Muscle layer of duodenum (tissue), 2 donors: ENCODE results near the gene EHD1.

Source experiments
- H3K27ac ChIP-seq: one replicate; pipeline ENCODE4 v1.7.0; 2013; ENCODE audit warnings: mild to moderate bottlenecking, low read length
- H3K27me3 ChIP-seq: one replicate; pipeline ENCODE4 v1.7.0; 2013; ENCODE audit warnings: low read depth, mild to moderate bottlenecking, control low read depth, low read length
- H3K36me3 ChIP-seq, 2 donors: one replicate each; pipeline ENCODE4 v1.7.0; 2013; ENCODE audit warnings: low read length in 2 of 2, control low read depth in 1 of 2, mild to moderate bottlenecking in 1 of 2; ENCODE audit not compliant: insufficient read depth in 2 of 2, control insufficient read depth in 1 of 2
- H3K4me1 ChIP-seq, 2 donors: one replicate each; pipeline ENCODE4 v1.7.0; 2013; ENCODE audit warnings: low read length in 2 of 2, mild to moderate bottlenecking in 2 of 2, control low read depth in 1 of 2, moderate library complexity in 1 of 2; ENCODE audit not compliant: insufficient read depth in 2 of 2, control insufficient read depth in 1 of 2
- H3K4me3 ChIP-seq, 2 donors: one replicate each; pipeline ENCODE4 v1.7.0; 2013; ENCODE audit warnings: low read length in 2 of 2, low read depth in 1 of 2, mild to moderate bottlenecking in 1 of 2
- H3K9me3 ChIP-seq, 2 donors: one replicate each; pipeline ENCODE4 v1.7.0; 2013; ENCODE audit warnings: low read length in 2 of 2, control low read depth in 1 of 2, mild to moderate bottlenecking in 1 of 2; ENCODE audit not compliant: control insufficient read depth in 1 of 2
- donor health status: healthy.

Gene EHD1

DNA sequence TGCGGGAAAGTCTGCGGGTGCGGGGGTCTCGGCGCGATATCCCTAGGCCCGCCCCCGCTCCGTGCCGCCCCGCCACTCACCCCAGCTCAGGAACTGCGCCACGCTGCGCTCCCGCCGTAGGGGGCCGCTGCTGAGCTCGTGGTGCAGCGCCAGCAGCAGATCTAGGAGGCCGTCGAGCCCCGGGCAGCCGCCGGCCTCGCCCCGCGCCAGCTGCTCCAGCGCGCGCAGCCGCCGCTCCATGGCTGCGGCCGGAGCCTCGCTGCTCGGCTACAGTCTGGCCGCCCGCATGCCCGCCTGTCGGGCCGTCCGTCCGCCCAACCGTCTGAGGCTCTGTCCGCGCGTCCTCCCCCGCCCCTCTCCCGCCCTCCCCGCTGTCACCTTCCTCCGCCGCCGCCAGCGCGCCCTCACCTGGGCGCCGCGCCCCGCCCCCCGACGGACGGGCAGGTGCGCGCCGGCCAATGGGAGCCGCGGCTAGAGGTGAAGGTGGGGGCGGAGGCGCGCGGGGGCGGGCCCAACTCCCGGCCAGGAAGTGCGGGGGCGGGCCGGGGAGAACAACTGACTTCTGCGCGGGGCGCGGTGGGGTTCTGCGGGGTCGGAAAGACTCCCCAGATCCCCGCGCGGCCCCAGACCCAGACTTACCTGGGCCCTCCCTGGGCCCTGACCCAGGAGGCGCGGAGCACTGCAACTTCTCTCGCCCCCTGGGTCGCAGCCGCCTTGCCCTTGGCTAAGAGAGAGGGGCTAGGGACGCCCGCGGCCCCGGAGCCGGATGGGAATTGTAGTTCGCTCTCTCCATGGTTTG is 33.9 kb downstream of the EHD1 start, which contains the start of gene CDC42BPG:
Gene CDC42BPG (minus strand): TSS at position 324 of the 799 bp plus-strand sequence. CDS start 84 bp downstream, at position 240.
- peaks cover 10 to 19% of the 10 kb centered on the region in 2 donors for H3K4me1 ChIP-seq
- peak within 1 kb of the TSS; percentile 48 to 54 for H3K4me3 ChIP-seq
- no peaks in the 10 kb centered on the region for H3K9me3 ChIP-seq
- peak within 1 kb of the TSS; percentile 45 for H3K27ac ChIP-seq
- no peaks in the 10 kb centered on the region for H3K36me3 ChIP-seq
- no peaks in the 10 kb centered on the region for H3K27me3 ChIP-seq

DNA sequence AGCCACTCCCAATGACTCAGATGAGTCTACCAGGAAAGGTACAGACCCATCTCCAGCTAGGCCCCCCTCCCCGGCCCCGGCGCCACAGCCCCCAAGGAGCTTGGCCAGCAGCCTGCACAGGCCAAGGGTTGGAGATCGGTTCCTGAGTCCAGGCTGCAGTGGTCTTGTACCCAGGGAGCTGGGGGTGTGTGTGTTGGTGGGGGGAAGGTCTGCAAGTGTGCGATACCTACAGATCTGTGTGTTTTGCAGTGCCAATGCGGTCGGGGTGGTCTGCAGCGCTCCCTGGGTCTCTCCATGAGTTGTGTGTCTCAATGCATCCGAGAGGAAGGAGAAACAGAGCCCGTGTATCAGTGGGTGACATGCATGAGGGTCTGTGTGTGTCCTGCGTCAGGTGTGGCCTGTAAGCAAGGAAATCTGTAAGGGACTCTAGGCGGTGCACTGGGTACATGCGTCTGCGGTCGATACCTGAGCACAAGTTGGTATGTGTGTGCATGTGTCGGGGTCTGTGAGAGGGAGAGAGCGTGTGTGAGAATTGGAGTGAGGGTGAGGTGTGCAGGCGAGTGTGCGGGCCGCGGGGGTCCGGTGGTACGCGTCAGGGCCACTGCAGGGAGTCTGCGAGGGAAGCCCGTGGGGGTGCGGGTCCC is 34.6 kb downstream of the EHD1 start:
- peak overlapping the region; percentile 45 for H3K27ac ChIP-seq
- H3K27me3 ChIP-seq: no peaks in the 10 kb centered on the region
- H3K4me1 ChIP-seq: peaks cover 10 to 19% of the 10 kb centered on the region in 2 donors
- H3K36me3 ChIP-seq: no peaks in the 10 kb centered on the region
- peak overlapping the region; percentile 48 to 54 for H3K4me3 ChIP-seq
- no peaks in the 10 kb centered on the region for H3K9me3 ChIP-seq

DNA sequence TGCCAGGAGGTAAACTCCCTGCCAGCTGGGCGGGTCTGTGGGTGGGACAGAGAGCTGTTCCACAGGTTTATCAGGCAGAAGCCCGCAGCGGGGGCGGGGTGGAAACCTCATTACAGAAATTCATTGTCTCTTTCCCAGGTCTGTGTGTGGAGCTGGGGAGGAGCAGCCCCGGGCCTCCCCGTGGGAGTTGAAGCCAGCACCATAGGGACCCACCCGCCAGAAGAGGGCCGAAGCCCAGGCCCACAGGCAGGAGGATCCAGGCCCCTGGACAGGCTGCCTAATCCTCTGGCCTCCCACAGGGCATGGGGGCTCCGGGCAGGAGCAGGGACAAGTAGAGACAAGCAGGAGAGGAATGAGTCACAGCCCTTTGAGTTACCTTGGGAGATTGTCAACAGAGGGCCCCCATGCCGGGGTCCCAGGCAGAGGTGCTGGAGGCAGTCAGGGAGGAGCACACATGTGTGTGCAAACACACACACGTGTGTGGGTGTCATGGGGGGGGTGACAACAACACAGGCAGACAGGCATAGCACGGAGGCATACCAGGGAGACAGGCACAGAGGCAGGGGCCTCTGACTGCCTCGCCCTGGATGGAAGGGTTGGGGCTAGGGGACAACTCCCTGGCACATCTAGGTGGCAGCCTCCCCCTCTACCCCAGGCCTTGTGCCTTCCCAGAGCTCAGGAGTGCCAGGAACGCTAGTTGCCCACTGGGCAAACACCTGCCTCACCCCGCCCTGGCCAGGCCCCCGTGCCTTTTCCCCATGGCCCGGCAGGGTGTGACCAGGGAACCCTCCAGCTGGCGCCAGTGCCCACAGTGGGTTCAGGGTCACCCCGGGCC is 35.4 kb downstream of the EHD1 start:
- Histone ChIP-seq H3K27me3 (no peaks in the 10 kb centered on the region), H3K27ac (no peak overlapping the region), H3K9me3 (no peaks in the 10 kb centered on the region), H3K36me3 (no peaks in the 10 kb centered on the region), H3K4me3 (peak overlapping the region in 1 of 2 donors; percentile 42), H3K4me1 (peaks cover 4 to 12% of the 10 kb centered on the region in 2 donors)

DNA sequence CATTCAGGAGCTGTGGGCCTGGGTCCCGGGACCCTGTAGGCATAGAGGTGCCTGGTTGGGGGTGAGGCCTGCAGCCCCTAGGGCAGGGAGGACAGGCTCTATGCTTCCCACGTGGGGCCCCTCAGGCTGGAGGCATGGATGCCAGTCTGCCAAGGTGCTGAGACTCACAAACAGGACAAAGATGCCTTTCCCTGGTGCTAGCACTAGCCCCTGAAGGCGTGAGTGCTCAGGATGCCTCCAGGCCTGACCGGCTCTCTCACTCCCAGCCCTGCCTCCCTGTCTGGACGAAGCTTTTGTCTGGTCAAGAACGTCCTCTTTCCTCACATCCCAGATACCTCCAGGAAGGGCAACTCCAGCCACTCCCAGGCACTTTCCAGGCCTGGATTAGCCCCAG is 36.1 kb downstream of the EHD1 start:
- H3K9me3 ChIP-seq: no peaks in the 10 kb centered on the region
- H3K36me3 ChIP-seq: no peaks in the 10 kb centered on the region
- no peaks in the 10 kb centered on the region for H3K27me3 ChIP-seq
- no peak overlapping the region for H3K4me3 ChIP-seq
- peaks cover 1 to 10% of the 10 kb centered on the region in 2 donors for H3K4me1 ChIP-seq
- H3K27ac ChIP-seq: no peak overlapping the region

GRCh38 chr11:64841592-64842365 is 36.6 kb downstream of the EHD1 start:
- no peak overlapping the region for H3K27ac ChIP-seq
- peaks cover 0 to 7% of the 10 kb centered on the region in 2 donors for H3K4me1 ChIP-seq
- H3K27me3 ChIP-seq: no peaks in the 10 kb centered on the region
- H3K9me3 ChIP-seq: no peaks in the 10 kb centered on the region
- no peak overlapping the region for H3K4me3 ChIP-seq
- no peaks in the 10 kb centered on the region for H3K36me3 ChIP-seq

- peaks cover 0 to 7% of the 10 kb centered on the region in 2 donors for H3K4me1 ChIP-seq
Observed at GRCh38 chr11:64839887-64840782, 38.3 kb downstream of the EHD1 start.

GRCh38 chr11:64839335-64839734 is 39.1 kb downstream of the EHD1 start:
- peaks cover 0 to 2% of the 10 kb centered on the region in 2 donors for H3K4me1 ChIP-seq
- no peak overlapping the region for H3K27ac ChIP-seq

More at GRCh38 chr11:64839887-64840782, 38.3 kb downstream of the EHD1 start:
- no peak overlapping the region for H3K4me3 ChIP-seq
- no peak overlapping the region for H3K27ac ChIP-seq
- H3K27me3 ChIP-seq: no peaks in the 10 kb centered on the region
- no peaks in the 10 kb centered on the region for H3K9me3 ChIP-seq
- H3K36me3 ChIP-seq: no peaks in the 10 kb centered on the region

DNA sequence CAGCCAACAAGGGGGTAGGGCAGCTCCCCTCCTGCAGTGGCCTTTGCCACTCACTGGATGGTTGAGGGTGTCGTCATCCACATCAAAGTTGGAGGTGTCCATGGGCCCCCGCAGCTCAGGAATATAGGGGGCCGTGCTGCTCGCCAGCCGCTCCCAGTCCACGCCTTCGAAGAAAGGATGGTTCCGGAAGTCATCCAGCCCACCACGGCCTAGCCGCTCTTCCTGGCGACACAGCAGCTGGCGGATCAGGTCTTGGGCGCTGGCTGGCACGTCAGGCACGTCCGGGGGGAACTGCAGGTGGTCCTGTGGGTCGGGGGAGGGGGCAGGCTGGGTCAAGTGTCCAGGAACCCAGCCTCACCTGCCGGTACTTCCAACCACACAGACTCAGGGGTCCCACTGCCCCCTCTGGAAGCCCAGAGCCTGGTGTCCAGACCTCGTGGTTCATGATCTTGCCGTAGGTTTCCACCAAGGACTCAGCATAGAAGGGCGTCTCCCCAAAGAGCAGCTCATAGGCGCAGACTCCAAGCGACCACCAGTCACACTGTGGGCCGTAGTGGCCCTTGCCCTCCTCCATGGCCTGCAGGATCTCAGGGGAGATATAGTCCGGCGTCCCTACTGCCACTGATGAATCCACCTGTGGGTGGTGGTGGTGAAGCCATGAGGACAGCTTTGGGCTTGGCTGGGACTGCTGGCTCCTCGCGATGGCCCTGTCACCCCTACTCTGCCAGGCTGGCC is 39.7 kb downstream of the EHD1 start:
- H3K36me3 ChIP-seq: no peaks in the 10 kb centered on the region

More at GRCh38 chr11:64839335-64839734, 39.1 kb downstream of the EHD1 start:
- H3K9me3 ChIP-seq: no peaks in the 10 kb centered on the region
- no peaks in the 10 kb centered on the region for H3K27me3 ChIP-seq
- H3K36me3 ChIP-seq: no peaks in the 10 kb centered on the region
- H3K4me3 ChIP-seq: no peak overlapping the region

DNA sequence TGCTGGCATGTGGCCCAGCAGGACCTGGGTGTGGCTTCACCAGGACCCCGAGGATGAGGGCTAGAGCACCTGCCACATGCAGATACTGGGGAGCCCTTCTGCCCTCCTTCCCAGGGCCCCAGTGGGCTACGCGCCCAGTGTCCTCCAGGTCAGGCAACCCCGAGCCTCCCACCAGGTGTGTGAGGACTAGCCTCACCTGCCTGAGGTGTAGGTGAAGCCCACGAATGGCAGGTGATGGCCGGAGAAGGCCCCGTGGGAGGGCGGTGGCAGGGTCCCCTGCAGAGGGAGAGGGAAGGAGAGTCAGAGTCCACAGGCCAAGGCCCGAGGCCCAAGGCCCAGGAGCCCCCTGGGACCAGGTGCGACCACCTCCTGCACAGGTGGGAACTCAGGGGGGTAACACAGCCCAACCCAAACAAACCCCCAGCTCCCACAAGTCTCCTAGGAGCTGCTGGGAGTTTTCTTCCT is 40.5 kb downstream of the EHD1 start:
- H3K36me3 ChIP-seq: no peaks in the 10 kb centered on the region

More for the DNA sequence above, 39.7 kb downstream of the EHD1 start:
- no peaks in the 10 kb centered on the region for H3K27me3 ChIP-seq
- H3K4me1 ChIP-seq: no peaks in the 10 kb centered on the region
- no peak overlapping the region for H3K27ac ChIP-seq
- H3K4me3 ChIP-seq: no peak overlapping the region
- H3K9me3 ChIP-seq: no peaks in the 10 kb centered on the region

More for the DNA sequence above, 40.5 kb downstream of the EHD1 start:
- H3K4me1 ChIP-seq: no peaks in the 10 kb centered on the region
- H3K27ac ChIP-seq: no peak overlapping the region
- H3K4me3 ChIP-seq: no peak overlapping the region
- no peaks in the 10 kb centered on the region for H3K9me3 ChIP-seq
- no peaks in the 10 kb centered on the region for H3K27me3 ChIP-seq
